Kidney (tissue), 14 donors: ENCODE data around the gene CGN. TPM values are rescaled to one million over a fixed set of nuclear protein-coding genes. Genes with fewer than 3 reads are reported as not detected.
A peak's percentile ranks its signal among the peaks of the same experiment; 100 is the strongest.

ENCODE experiments used
- DNase-seq, 5 donors: peaks; one replicate each; pipeline ENCODE4 v3.0.0-alpha.2; 2013 to 2020
- FAIRE-seq: peaks from 2 replicates; lab custom pipeline; 2012; peaks lifted over from hg19 to GRCh38; lab: Jason Lieb, UNC
- H3K27ac ChIP-seq, 2 donors: one replicate each; pipeline ENCODE4 v1.7.0; 2013; ENCODE audit warnings: low read depth in 2 of 2, low read length in 2 of 2, inconsistent platforms in 1 of 2
- H3K27me3 ChIP-seq: one replicate; pipeline ENCODE4 v1.7.1; 2013; ENCODE audit warnings: low read length, inconsistent platforms; ENCODE audit not compliant: control insufficient read depth, insufficient read depth
- H3K36me3 ChIP-seq, 3 donors: one replicate each; pipeline versions ENCODE4 v1.7.0 to v1.7.1; 2013; ENCODE audit warnings: low read length in 3 of 3, control low read depth in 1 of 3, inconsistent platforms in 1 of 3; ENCODE audit not compliant: insufficient read depth in 3 of 3, control insufficient read depth in 2 of 3
- H3K4me1 ChIP-seq, 3 donors: one replicate each; pipeline versions ENCODE4 v1.7.0 to v1.7.1; 2013; ENCODE audit warnings: low read length in 3 of 3, inconsistent platforms in 1 of 3, low read depth in 1 of 3; ENCODE audit not compliant: control insufficient read depth in 2 of 3, insufficient read depth in 2 of 3
- H3K4me3 ChIP-seq, 3 donors: one replicate each; pipeline versions ENCODE4 v1.7.0 to v1.8.1; 2013; ENCODE audit warnings: low read length in 3 of 3, control low read depth in 1 of 3, inconsistent platforms in 1 of 3
- H3K9ac ChIP-seq, 3 donors: one replicate each; pipeline versions ENCODE4 v1.7.0 to v1.7.1; 2013; ENCODE audit warnings: low read length in 3 of 3, control low read depth in 1 of 3, inconsistent platforms in 1 of 3
- H3K9me3 ChIP-seq, 3 donors: one replicate each; pipeline versions ENCODE4 v1.7.0 to v1.7.1; 2013; ENCODE audit warnings: low read length in 3 of 3, control low read depth in 1 of 3, inconsistent platforms in 1 of 3; ENCODE audit not compliant: control insufficient read depth in 2 of 3, insufficient read depth in 1 of 3
- intact Hi-C: fragments of 100-400 bp; cut with DNase I; formaldehyde crosslinking; loops from one replicate; pipeline ENCODE4 v1.11.1; 2022
- polyA plus RNA-seq: library from polyadenylated mRNA; stranded (reverse); fragments of 350-450 nt; fragmentation: Illumina TruSeq; extraction: RNeasy Lipid Tissue Mini Kit (QIAGEN cat#74804); gene quantifications from one replicate; pipeline ENCODE4 v1.2.3, GENCODE V29; 2014; ENCODE audit warnings: low read depth, low replicate concordance; ENCODE audit not compliant: insufficient read depth
- total RNA-seq: library from RNA; stranded (reverse); fragmentation: NEBNext Ultra II Directional; extraction: Animal tissue kit (Norgen Biotek cat#: 25700); gene quantifications from one replicate; pipeline ENCODE4 v1.2.1, GENCODE V29; 2021
- TF ChIP-seq, protein P1 (sequence below): IDR thresholded peaks from 3 replicates; pipeline ENCODE4 v1.5.1; 2012; ENCODE audit warnings: mild to moderate bottlenecking, moderate library complexity, borderline replicate concordance; ENCODE audit not compliant: insufficient read depth; ENCODE audit errors: extremely low read depth
- donor health status: control.
- donor health status: control.
- donor health status: control.
- donor health status: control.
- donor health status: control.
- donor health status: DM: yes; HTN: yes; CAD: no.
- donor health status: Normal renal cell carcinoma (clear cell type).

The CGN gene
- total and polyA plus RNA-seq, 2 donors from 2014 or later, result 24.0 to 41.6 TPM

DNA sequence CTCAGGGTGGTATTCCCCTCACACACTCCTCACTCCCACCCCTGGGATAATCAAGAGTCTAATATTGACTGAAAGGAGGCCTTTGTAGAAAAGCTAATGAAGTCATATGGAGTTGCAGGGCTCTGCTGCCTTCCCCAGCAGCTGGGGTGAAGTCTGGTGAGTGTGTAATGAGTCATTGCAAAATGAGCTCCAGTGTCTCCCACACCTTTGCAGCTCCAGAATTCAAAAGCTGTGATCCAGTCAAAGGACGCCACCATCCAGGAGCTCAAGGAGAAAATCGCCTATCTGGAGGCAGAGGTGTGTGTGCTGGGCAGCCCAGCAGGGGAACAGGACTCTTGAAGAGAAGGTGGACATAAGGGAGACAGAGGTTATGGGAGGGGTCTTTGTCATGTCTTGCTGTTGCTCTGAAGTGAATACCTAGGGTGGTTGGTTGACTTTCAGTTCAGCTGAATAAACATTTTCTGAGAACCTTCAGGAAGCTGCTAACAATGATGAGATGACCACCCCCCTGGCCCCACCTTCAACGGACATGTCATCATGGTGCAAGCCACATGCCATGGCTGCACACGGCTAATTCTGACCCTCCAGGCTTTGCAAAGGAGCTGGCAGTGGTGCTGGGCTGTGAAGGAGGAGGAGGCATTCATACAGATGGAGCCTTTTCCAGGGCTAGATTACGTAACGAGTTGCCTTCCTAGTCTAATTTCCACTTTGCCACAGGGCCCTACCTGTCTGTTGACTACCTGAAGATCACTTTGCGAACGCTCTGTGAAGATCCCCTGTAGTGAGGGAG lies 68.4 kb downstream of the CGN start:
- Histone ChIP-seq H3K27ac (no peak overlapping the region), H3K4me1 (no peaks in the 10 kb centered on the region), H3K4me3 (no peak overlapping the region), H3K9me3 (no peaks in the 10 kb centered on the region), H3K36me3 (peaks cover 0 to 37% (median 28%) of the 10 kb centered on the region in 3 donors), H3K9ac (no peak overlapping the region), H3K27me3 (no peaks in the 10 kb centered on the region)
- TF ChIP-seq, protein P1, sequence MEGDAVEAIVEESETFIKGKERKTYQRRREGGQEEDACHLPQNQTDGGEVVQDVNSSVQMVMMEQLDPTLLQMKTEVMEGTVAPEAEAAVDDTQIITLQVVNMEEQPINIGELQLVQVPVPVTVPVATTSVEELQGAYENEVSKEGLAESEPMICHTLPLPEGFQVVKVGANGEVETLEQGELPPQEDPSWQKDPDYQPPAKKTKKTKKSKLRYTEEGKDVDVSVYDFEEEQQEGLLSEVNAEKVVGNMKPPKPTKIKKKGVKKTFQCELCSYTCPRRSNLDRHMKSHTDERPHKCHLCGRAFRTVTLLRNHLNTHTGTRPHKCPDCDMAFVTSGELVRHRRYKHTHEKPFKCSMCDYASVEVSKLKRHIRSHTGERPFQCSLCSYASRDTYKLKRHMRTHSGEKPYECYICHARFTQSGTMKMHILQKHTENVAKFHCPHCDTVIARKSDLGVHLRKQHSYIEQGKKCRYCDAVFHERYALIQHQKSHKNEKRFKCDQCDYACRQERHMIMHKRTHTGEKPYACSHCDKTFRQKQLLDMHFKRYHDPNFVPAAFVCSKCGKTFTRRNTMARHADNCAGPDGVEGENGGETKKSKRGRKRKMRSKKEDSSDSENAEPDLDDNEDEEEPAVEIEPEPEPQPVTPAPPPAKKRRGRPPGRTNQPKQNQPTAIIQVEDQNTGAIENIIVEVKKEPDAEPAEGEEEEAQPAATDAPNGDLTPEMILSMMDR, result no peak
- FAIRE-seq (no peak), DNase-seq (no peak)
- intact Hi-C loops, result no loop called here

DNA sequence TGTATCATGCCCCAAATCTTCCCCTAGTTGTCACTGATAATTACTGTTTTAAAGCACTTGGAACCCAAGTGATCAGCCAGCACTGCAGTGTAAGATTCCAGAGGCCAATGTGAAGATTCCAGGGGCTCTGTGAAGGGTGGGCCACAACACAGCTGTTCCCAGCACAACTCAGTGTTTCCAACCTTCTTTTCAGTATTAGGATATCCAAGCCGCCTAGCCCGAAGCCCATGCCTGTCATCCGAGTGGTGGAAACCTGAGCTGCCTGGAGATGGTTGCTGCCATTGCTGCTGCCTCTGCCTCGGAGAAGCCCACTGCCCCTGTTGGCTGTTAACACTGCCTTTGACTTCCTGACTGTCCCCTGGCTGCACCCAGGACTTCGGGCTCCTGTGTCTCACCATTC lies 70.3 kb downstream of the CGN start:
- FAIRE-seq, result no peak

DNA sequence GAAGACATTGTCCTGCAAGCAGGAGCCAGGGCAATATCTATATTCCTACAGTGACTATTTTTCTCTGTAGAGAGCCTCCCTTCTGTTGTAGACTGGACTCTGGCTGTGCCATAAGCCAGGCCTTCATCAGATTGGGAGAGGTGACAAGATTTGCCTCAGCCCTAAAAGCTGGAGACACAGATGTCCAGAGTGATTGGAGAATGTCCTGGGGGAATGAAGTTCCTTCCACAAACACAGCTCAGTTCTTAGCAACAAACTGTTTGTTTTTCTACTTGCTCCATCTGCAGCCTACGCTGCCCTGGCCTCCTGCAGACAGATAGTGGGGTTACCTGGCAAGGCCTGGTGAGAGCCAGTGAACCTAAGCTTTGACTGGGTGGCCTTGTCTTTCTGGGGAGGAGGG lies 70.7 kb downstream of the CGN start:
- peaks cover 0 to 3% (median 0%) of the 10 kb centered on the region in 3 donors for H3K4me1 ChIP-seq
- FAIRE-seq, result no peak

More for the DNA sequence above, 70.3 kb downstream of the CGN start:
- H3K27ac ChIP-seq, result no peak overlapping the region
- no peak overlapping the region for H3K4me3 ChIP-seq
- H3K27me3 ChIP-seq, result no peaks in the 10 kb centered on the region
- H3K4me1 ChIP-seq, result peaks cover 0 to 3% (median 0%) of the 10 kb centered on the region in 3 donors
- intact Hi-C loops, result no loop called here
- TF ChIP-seq, protein P1, result no peak
- no peaks in the 10 kb centered on the region for H3K9me3 ChIP-seq
- DNase-seq, result peak in 4 of 5 donors; percentile 43 to 62 (median 54)
- no peak overlapping the region for H3K9ac ChIP-seq
- H3K36me3 ChIP-seq, result peaks cover 0 to 30% (median 14%) of the 10 kb centered on the region in 3 donors

More for the DNA sequence above, 70.7 kb downstream of the CGN start:
- Histone ChIP-seq H3K27ac (no peak overlapping the region), H3K27me3 (no peaks in the 10 kb centered on the region), H3K36me3 (peaks cover 0 to 30% (median 14%) of the 10 kb centered on the region in 3 donors), H3K9ac (no peak overlapping the region), H3K9me3 (no peaks in the 10 kb centered on the region), H3K4me3 (no peak overlapping the region)
- TF ChIP-seq, protein P1, result no peak
- peak in 1 of 5 donors; percentile 21 for DNase-seq
- intact Hi-C loops, result no loop called here
